H54 (cell line): ENCODE results near the gene CCDC18.
"Not testable (repeated sequence)": the region's sequence is repeated elsewhere in the genome, so short reads cannot be mapped to it uniquely, and the experiment has no call there.

Experiments
- DNase-seq: peaks from one replicate; pipeline ENCODE4 v3.0.0; 2011; ENCODE audit warnings: low spot score, mixed read lengths; ENCODE audit not compliant: insufficient read length
- FAIRE-seq: peaks from 3 replicates; lab custom pipeline; 2011; peaks lifted over from hg19 to GRCh38; lab: Jason Lieb, UNC
- POLR2A ChIP-seq: IDR thresholded peaks from 2 replicates; pipeline ENCODE4 v1.6.1; 2011; ENCODE audit warnings: low read depth, mild to moderate bottlenecking, low read length

The CCDC18 gene

DNA sequence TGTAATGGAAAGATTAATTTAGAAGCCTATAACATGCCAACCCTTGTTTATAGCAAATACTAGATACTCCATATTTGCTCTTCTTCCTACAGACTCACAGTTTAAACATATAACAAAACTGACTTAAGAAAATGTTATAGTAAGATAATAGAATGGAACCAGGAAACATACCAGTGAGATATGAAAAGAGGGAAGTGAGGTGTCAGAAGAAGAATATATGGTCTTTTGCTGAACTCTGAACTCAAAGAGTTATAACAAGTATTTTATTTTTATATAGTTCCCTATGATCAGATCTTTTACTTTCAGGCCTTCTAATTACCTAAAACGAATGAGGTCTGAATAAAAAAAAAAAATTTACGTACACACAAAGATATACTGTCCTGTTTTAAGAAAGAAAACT lies 21.2 kb upstream of the CCDC18 start:
- TF ChIP-seq POLR2A, result no peak
- DNase-seq (no peak), FAIRE-seq (no peak)

DNA sequence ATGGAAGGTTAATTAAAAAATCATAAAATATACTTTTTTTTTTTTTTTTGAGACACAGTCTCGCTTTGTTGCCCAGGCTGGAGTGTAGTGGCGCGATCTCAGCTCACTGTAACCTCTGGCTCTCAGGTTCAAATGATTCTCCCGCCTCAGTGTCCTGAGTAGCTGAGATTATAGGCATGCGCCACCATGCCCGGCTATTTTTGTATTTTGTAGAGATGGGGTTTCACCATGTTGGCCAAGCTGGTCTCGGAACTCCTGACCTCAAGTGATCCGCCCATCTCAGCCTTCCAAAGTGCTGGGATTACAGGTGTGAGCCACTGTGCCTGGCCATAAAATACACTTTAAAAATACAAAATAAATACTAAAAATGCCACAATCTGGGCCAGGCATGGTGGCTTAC lies 17.2 kb upstream of the CCDC18 start:
- FAIRE-seq, DNase-seq: not testable (repeated sequence)

GRCh38 chr1:93164816-93165215 lies 15.7 kb upstream of the CCDC18 start:
- TF ChIP-seq POLR2A, result no peak
- DNase-seq (no peak), FAIRE-seq (peak; percentile 53)

- DNase-seq, FAIRE-seq: not testable (repeated sequence)
Observed at GRCh38 chr1:93165895-93166294, 14.6 kb upstream of the CCDC18 start.

DNA sequence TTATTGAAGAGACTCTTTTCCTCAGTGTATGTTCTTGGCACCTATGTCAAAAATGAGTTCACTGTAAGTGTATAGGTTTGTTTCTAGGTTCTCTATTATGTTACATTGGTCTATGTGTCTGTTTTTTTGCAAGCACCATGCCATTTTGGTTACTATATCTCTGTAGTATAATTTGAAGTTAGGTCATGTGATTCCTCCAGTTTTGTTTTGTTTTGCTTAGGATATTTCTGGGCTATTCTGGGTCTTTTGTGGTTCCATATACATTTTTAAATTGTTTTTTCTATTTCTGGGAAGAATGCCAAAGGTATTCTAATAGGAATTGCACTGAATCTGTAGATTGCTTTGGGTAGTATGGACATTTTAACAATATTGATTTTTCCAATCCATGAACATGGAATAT lies 13.5 kb upstream of the CCDC18 start:
- TF ChIP-seq POLR2A, result no peak
- FAIRE-seq (no peak), DNase-seq (no peak)

DNA sequence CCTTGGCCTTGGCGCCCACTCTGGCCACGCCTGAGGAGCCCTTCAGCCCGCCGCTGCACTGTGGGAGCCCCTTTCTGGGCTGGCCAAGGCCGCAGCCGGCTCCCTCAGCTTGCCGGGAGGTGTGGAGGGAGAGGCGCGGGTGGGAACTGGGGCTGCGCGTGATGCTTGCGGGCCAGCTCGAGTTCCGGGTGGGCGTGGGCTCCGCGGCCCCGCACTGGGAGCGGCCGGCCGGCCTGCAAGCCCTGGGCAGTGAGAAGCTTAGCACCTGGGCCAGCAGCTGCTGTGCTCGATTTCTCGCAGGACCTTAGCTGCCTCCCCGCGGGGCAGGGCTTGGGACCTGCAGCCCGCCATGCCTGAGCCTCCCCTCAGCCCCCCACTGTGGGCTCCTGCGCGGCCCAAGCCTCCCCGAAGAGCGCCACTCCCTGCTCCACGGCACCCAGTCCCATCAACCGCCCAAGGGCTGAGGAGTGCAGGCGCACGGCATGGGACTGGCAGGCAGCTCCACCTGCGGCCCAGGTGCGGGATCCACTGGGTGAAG lies 10.3 kb upstream of the CCDC18 start:
- not testable (repeated sequence) for DNase-seq, FAIRE-seq

- no peak for TF ChIP-seq POLR2A
- DNase-seq, result no peak
- FAIRE-seq, result peak; percentile 69
Observed at GRCh38 chr1:93171549-93172034, 8.9 kb upstream of the CCDC18 start.

DNA sequence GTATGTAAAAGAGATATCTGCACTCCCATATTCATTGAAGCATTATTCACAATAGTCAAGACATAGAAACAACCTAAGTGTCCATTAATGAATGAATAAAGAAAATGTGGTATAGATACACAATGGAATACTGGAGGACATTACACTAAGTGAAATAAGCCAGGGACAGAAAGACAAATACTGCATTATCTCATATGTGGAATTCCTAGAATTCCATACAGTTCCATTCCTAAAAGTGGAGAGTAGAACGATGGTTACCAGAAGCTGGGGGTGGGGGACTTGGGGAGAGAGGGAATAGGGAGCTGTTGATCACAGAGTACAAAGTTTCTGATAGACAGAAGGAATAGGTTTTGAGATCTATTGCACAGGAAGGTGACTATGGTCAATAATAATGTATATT lies 7.7 kb upstream of the CCDC18 start:
- no peak for TF ChIP-seq POLR2A
- DNase-seq (no peak), FAIRE-seq (peak; percentile 77)

DNA sequence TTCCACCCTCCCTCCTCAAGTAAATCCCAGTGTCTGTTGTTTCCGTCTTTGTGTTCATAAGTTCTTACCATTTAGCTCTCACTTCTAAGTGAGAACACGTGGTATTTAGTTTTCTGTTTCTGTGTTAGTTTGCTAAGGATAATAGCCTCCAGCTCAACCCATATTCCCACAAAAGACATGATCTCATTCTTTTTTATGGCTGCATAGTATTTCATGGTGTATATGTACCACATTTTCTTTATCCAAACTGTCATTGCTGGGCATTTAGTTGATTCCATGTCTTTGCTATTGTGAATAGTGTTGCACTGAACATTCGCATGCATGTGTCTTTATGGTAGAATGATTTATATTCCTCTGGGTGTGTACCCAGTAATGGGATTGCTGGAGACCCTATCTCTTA lies 5.9 kb upstream of the CCDC18 start:
- FAIRE-seq, DNase-seq: not testable (repeated sequence)

- TF ChIP-seq POLR2A, result no peak
- DNase-seq (no peak), FAIRE-seq (peak; percentile 27)
Observed at GRCh38 chr1:93177991-93178390, 2.5 kb upstream of the CCDC18 start.

DNA sequence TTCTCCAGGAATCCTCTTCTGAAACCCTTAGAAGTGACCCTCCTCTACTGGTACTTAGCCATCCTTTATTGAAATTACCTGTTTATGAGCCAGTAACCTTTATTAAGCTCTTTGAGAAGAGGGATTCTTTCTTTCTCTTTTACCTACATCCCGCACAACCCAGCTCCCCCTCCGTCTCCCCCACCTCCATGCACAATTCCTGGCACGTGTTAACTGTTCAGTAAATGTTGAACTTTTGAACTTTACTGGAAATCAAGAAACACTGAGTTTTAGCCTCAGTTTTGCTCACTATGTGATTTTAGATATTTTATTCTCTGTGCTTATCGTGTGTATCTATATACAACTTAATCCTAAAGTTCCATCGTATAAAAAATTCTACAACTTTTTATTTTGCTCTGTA lies 2.1 kb upstream of the CCDC18 start:
- FAIRE-seq, result no peak

GRCh38 chr1:93179886-93180722 lies 420 bp upstream of the CCDC18 start, which contains the start of gene TMED5:
Gene TMED5 (minus strand): TSS chr1:93180413. CDS start chr1:93180242, 171 bp downstream.
- FAIRE-seq, result peak; percentile 97
- peak; percentile 78 for TF ChIP-seq POLR2A

More for the DNA sequence above, 2.1 kb upstream of the CCDC18 start:
- DNase-seq, result no peak
- no peak for TF ChIP-seq POLR2A

DNA sequence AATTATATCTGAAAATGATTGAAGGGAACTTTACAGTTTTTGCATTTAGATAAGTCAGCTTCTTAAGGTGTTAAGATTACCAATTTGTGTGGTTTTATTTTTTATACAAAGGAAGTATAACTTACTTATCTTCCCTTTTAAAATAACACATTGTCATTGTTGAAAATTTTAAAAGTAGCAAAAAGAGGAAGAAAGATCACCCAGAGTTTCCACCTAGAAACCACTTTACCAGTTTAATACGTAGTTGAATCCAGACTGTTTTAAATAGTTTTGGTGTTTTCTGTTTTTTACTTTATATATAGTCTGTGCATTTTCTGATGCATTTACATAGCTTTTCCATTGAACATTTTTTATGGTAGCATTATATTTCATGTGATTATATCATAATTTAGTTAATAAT lies 6.1 kb downstream of the CCDC18 start:
- DNase-seq, result no peak
- no peak for FAIRE-seq
- TF ChIP-seq POLR2A, result no peak

More at GRCh38 chr1:93179886-93180722, 420 bp upstream of the CCDC18 start, which contains the start of gene TMED5:
- DNase-seq, result peak; percentile 82

GRCh38 chr1:93190432-93190831 lies 9.9 kb downstream of the CCDC18 start:
- no peak for FAIRE-seq
- no peak for TF ChIP-seq POLR2A
- no peak for DNase-seq

DNA sequence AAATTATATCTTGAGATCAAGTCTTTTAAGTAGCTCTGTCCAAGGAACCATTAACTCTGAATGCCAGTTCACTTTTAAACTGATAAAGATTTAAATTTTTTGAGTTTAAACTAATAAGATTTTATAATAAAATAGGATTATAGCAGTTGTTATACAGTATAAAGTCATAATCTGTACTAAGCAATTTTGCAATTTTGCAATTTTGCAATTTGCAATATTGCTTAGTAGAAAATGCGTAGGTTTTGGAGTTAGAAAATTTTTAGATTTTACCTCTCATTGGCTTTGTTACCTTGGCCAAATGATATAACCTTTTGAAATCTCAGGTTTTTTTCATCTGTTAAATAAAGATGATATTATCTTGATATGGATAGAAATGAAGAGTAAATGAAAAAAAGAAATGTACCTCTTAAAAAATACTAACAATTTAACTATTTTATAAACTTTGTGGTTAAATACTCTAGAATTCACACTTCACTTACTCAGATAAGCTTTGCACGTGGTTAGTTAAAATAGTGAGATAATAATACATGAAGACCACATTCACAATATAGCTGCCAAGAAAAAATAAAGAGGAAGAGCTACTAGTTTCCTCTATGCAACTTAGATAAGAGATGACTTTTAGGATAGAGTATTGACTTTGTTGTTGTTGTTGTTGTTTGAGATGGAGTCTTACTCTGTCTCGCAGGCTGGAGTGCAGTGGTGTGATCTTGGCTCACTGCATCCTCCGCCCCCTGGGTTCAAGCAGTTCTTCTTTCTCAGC lies 13.9 kb downstream of the CCDC18 start:
- no peak for TF ChIP-seq POLR2A
- FAIRE-seq (no peak), DNase-seq (no peak)
